Stimulated activated CD4-positive, alpha-beta T cell treated with anti-CD3 and anti-CD28 coated beads, Interleukin-15, amount 100 ng/mL, for 1 hour (primary cell): ENCODE results near the gene MS4A14.
"Not testable (repeated sequence)": the region's sequence is repeated elsewhere in the genome, so short reads cannot be mapped to it uniquely, and the experiment has no call there.

Source experiments
- DNase-seq, 2 donors: peaks; one replicate each; pipeline ENCODE4 v3.0.0-alpha.2; 2020; ENCODE audit warnings: low read depth in 1 of 2, low spot score in 1 of 2

Gene MS4A14

DNA sequence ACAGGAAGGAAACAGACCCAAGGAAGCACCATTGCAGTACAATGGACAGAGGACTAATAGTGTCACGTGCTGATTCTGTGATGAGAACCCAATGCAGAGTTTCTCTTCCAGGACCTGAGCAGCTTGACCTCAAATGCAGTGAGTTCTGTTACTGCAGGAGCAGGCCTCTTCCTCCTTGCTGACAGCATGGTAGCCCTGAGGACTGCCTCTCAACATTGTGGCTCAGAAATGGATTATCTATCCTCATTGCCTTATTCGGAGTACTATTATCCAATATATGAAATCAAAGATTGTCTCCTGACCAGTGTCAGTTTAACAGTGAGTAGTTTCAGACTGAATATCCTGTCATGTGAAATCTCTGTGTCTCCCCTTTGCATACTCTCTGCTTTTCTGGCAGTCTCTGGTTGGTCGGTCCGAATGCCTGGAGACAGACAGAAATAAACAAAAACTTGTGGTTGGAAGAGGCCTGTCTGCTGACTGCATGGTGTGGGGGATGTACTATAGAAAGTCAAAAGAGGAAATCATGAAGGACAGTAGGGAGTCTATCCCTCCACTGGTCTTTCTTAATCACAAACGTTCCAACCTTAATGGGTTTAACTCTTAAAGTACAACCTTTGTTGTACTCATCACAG, 6.9 kb upstream of the MS4A14 start:
- DNase-seq, result no peak

DNA sequence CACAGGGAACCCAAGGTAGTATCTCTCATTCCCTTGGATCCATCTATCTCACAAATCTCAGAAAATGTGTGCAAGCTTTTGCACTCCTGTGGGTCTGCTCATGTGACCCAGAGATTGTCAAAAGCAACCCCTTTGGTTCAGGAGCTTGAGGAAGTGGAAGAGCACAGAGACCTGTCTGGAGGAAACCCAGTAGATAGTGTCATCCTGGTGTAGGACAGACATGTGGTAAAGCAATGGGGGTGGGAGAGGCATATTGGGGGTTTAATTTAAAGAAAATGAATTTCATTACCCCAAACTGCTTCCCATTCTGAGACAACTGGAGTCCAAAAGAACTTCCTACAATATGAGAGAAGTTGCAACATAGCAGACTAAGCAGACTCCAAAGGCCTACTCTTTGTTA, 5.8 kb upstream of the MS4A14 start:
- no peak for DNase-seq

- no peak for DNase-seq
These were observed 3.9 kb upstream of the MS4A14 start for GRCh38 chr11:60392361-60392760.

DNA sequence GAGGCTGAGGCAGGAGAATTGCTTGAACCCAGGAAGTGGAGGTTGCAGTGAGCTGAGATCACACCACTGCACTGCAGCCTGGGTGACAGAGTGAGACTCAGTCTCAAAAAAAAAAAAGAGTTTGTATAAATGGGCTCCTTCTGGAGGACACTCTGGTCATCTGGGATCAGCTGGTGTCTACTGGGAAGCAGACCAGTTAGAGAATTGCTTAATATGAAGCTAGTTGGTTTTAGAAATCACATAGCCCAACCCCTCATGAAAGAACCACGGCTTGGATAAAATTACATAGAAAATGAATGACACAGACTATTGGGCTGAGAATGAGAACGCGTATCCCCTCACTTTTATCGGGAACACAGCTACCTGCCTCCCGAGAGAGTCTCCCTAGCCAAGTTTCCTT, 3.2 kb upstream of the MS4A14 start:
- DNase-seq, result no peak

GRCh38 chr11:60394666-60395380, 1.4 kb upstream of the MS4A14 start:
- DNase-seq, result no peak

- DNase-seq, result no peak
These were observed 540 bp downstream of the MS4A14 start for GRCh38 chr11:60396799-60397198.

DNA sequence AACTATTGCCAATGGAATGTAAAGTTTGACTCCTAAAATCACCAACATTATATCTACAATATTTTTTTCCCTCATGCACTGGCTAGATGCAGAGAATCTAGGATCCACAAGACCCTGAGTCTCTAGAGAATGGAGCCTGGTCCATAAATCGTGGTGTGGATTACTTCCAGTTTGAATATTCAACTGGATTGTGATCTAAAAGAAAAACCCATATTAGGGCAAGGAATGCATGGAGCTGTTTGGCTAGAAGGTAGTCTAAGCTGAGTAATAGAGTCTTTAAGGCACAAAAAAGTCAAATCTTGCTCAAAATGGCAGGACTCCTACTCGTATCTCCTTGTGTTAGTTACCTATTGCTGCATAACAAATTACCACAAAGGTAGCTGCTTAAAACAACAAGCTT, 23.8 kb downstream of the MS4A14 start:
- no peak for DNase-seq

GRCh38 chr11:60422609-60423008, 26.4 kb downstream of the MS4A14 start:
- DNase-seq, result no peak

- DNase-seq, result no peak
These were observed 32.3 kb downstream of the MS4A14 start for GRCh38 chr11:60428517-60428916.

GRCh38 chr11:60429272-60429671, 33.0 kb downstream of the MS4A14 start, which contains the start of gene MS4A5:
TSS of gene MS4A5 (plus strand) at chr11:60429572. CDS start at chr11:60429675, 103 bp downstream.
- no peak for DNase-seq

- no peak for DNase-seq
These were observed 35.0 kb downstream of the MS4A14 start for GRCh38 chr11:60431251-60431650.

- no peak for DNase-seq
These were observed 37.1 kb downstream of the MS4A14 start for GRCh38 chr11:60433401-60433800.

DNA sequence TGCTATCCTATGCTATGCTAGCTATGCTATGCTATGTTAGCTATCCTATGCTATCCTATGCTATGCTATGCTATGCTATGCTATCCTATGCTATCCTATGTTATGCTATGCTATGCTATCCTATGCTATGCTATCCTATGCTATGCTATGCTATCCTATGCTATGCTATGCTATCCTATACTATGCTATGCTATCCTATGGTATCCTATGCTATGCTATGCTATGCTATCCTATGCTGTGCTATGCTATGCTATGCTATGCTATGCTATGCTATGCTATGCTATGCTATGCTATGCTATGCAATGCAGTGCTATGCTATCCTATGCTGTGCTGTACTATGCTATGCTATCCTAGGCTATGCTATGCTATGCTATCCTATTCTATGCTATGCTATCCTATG, 50.8 kb downstream of the MS4A14 start:
- DNase-seq, result no peak

DNA sequence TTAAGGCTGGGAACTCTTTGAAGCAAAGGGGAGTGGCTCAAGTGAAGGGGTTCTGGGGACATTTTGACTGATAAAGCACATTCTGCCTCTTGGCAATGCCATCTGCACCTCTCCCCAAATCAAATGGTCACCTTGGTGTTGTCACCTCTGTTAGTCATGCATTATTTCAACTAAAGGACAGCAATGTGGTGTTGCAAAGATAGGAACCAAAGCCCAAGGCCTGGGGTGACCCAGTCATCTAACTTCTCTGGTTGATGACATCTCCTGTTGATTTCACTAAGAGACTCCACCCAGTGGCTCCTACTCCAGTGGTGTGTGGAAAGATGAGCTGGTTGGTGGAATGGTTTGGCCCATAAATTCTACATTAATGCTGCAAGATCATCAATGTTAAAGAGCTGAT, 51.6 kb downstream of the MS4A14 start:
- no peak for DNase-seq

DNA sequence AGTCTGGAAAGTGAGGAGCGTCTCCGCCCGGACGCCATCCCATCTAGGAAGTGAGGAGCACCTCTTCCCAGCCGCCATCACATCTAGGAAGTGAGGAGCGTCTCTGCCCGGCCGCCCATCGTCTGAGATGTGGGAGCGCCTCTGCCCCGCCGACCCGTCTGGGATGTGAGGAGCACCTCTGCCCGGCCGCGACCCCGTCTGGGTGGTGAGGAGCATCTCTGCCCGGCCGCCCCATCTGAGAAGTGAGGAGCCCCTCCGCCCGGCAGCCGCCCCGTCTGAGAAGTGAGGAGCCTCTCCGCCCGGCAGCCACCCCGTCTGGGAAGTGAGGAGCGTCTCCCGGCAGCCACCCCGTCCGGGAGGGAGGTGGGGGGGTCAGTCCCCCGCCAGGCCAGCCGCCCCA, 54.9 kb downstream of the MS4A14 start:
- not testable (repeated sequence) for DNase-seq

- no peak for DNase-seq
These were observed 58.0 kb downstream of the MS4A14 start for GRCh38 chr11:60454212-60454611.

DNA sequence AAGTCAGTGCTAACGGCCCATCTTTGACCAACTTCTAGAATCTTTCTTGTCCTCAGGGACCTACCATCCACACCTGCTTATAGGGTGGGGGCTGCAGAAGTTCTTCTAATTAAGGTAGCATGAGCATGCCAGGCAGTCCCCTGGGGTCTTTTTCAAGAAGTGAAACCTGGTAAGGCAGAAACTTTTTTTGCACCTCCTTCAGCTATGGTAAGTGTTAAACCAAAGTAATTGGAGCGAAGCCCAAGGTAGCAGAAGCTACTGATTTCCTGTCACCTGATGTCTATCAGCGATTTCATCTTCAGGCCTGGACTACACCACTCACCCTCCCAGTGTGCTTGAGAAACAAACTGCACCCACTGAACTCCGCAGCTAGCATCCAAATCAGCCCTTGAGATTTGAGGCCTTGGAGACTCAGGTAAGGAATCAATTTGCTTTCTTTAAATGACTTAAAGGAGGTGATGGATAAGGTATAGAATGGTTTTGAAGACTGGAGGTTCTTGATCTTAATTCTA, 59.3 kb downstream of the MS4A14 start, which contains the start of gene MS4A1:
Gene MS4A1, plus strand, starts transcription at position 317 of the 512 bp plus-strand sequence. CDS start 6,528 bp downstream, outside the sequence.
- no peak for DNase-seq

DNA sequence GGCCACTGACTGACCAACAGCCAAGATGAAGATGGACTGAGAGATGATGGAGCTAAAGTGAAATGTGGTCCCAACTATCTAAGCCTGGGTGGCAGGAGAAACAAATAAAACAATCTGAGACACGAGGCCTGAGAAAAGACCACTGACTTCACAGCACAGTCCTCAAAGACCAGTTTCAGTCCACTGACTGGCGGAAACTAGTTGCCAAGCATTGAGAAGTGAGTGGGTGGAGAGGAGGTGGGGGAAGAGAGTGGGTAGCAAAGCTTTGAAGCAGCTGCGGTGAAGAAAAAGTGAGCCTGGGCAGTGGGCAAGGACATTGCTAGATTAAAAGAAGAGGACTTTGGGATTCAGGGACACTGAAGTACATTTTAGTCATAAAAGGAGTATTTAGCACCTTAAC, 61.3 kb downstream of the MS4A14 start:
- no peak for DNase-seq

DNA sequence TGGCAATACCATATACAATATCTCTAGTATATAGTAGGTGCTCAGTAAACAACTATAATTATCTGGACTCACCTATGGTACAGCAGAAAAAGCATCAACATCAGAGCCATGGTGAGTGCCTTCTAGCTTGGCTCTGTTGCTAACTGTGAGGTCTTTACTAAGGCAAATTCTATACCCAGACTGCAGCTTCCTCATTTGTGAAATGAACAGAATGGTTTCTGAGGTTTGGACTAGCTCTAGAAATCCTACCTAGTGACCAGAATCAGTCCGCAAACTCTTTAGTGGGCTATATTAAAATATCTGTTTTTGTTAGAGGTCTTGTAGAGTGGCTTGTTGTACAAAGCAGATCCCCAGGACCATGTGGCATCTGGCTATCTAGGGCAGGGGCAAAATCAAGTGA, 63.1 kb downstream of the MS4A14 start:
- no peak for DNase-seq
